Chondrocyte (in vitro differentiated cells): ENCODE data around the gene DNAJC1. TPM values are rescaled to one million over a fixed set of nuclear protein-coding genes. Genes with fewer than 3 reads are reported as not detected.

ENCODE experiments used
- DNase-seq: peaks from one replicate; pipeline ENCODE4 v3.0.0; 2021; ENCODE audit warnings: mixed read lengths, low spot score
- H3K27ac Mint-ChIP-seq: one replicate; pipeline ENCODE4 v1.8.0; 2021; ENCODE audit warnings: mild to moderate bottlenecking, moderate library complexity, mixed read lengths; ENCODE audit not compliant: unreplicated experiment
- H3K27me3 Mint-ChIP-seq: 2 replicates; pipeline ENCODE4 v1.8.0; 2021; ENCODE audit warnings: low read depth, mixed read lengths
- H3K36me3 Mint-ChIP-seq: 2 replicates; pipeline ENCODE4 v1.8.0; 2021; ENCODE audit warnings: low read depth, mixed read lengths
- H3K4me1 Mint-ChIP-seq: 2 replicates; pipeline ENCODE4 v1.8.0; 2021; ENCODE audit warnings: low read depth, mild to moderate bottlenecking, mixed read lengths
- H3K4me3 Mint-ChIP-seq: one replicate; pipeline ENCODE4 v1.8.0; 2021; ENCODE audit warnings: mild to moderate bottlenecking, moderate library complexity, mixed read lengths; ENCODE audit not compliant: unreplicated experiment
- H3K9me3 Mint-ChIP-seq: 2 replicates; pipeline ENCODE4 v1.8.0; 2021; ENCODE audit warnings: low read depth, mixed read lengths
- total RNA-seq: library from RNA; stranded (reverse); gene quantifications from 3 replicates; pipeline ENCODE4 v1.2.1, GENCODE V29; 2021
- TF ChIP-seq, protein P1 (sequence below): fragments of 200-600 bp; sonication (generic); IDR thresholded peaks from 2 replicates; pipeline ENCODE4 v1.5.0; 2021; ENCODE audit warnings: antibody characterized with exemption, mild to moderate bottlenecking, moderate library complexity

Gene DNAJC1
- total RNA-seq, 1 donor from 2014 or later: 45.1 TPM

DNA sequence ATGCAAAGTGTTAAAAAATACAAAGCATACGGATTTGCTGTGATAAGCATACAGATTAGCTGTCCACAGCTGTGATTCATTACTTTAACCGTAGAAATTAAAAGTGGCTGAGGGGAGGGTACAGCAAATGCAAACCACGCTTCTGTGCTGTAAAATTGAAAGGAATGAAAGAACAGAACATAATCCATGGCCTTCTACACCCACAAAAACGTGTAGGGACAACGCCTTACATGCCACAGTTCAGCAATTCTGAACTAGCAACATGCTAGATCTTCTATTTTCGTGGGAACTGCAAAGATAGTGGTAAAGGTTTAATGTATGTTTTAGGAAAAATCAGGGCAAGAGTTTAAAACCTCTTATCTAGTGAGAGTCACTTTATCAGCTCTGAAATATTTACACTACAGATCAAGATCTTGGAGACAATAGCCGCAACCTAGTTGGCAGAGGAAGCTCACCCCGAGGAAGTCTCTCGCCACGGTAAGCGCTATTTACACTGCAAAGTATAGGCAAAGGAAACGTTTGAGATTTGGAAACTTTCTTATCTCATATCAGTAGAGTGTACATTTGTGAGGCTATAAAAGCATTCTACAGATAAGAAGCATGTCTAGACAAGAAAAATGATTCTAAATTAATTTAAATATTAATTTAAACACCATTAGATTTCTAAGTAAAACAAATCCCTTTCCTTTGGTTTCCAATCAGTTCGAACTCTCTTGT lies 275.9 kb downstream of the DNAJC1 start:
- H3K36me3 Mint-ChIP-seq: peaks cover 4% of the 10 kb centered on the region
- TF ChIP-seq, protein P1, sequence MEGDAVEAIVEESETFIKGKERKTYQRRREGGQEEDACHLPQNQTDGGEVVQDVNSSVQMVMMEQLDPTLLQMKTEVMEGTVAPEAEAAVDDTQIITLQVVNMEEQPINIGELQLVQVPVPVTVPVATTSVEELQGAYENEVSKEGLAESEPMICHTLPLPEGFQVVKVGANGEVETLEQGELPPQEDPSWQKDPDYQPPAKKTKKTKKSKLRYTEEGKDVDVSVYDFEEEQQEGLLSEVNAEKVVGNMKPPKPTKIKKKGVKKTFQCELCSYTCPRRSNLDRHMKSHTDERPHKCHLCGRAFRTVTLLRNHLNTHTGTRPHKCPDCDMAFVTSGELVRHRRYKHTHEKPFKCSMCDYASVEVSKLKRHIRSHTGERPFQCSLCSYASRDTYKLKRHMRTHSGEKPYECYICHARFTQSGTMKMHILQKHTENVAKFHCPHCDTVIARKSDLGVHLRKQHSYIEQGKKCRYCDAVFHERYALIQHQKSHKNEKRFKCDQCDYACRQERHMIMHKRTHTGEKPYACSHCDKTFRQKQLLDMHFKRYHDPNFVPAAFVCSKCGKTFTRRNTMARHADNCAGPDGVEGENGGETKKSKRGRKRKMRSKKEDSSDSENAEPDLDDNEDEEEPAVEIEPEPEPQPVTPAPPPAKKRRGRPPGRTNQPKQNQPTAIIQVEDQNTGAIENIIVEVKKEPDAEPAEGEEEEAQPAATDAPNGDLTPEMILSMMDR: no peak
- peak overlapping the region; percentile 55 for H3K27ac Mint-ChIP-seq
- H3K4me1 Mint-ChIP-seq: peaks cover 47% of the 10 kb centered on the region
- H3K27me3 Mint-ChIP-seq: no peaks in the 10 kb centered on the region
- H3K4me3 Mint-ChIP-seq: no peak overlapping the region
- no peaks in the 10 kb centered on the region for H3K9me3 Mint-ChIP-seq
- DNase-seq: no peak

DNA sequence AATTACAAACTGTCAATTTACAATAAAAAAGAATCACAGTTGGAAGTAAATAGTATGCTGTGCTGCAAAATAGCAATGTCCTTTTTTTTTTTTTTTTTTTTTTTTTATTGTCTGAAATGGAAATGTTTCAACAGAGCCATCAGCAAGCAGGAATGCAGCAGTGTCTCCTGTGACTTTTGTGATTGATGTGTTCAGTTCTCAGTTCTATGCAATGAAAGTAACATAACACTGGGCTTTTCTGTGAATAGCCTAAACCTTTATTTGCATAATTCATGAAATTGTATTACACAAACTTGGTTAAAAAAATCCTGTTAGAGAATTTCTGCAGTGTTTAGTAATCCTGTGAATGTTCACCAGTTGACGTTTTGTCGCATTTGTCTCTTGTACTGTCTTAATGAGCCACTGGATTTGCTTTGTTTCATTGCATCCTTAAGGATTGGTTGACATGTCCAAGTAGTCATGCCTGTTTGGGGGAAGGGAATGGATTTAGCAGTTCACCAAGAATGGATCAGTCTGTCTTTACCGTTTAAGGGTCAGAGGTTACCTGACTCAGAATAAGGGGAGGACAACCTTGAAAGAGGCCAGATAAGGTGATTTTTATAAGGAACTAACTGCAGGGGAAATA lies 276.8 kb downstream of the DNAJC1 start:
- Mint-ChIP-seq H3K27me3 (no peaks in the 10 kb centered on the region), H3K9me3 (no peaks in the 10 kb centered on the region), H3K4me1 (peaks cover 38% of the 10 kb centered on the region), H3K4me3 (no peak overlapping the region), H3K36me3 (peaks cover 3% of the 10 kb centered on the region), H3K27ac (peak overlapping the region; percentile 3)
- TF ChIP-seq, protein P1: no peak
- no peak for DNase-seq

DNA sequence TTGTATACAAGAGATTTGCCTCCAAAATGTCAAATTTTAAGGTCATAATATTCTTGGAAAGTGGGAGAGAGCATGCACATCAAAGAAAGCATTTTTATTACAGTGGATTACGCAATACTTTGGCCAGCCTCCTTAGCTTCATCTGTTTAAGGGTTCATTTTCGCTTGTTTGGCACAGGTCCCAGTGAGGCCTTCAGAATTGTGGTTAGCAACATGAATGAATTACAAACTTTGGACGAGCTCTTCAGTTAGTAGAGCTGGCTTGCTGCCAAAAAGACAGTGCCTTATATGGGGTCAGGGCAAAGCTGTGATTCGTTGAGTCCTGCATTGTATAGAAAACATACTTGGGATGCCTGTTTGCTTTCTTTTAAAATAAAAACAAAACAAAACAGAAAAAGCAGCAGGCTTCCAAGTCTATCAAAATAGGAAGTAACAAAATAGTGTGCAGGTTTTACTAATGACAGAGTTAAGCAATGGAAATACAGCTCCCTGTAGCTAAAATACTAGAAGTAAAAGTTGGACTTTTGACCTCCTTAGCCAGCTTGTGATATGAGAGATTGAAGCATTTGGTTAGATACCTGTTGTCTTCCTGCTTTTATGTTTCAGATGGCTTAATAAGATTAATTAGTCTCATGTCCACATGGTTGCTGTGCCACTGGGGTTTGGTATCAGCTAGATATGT lies 278.7 kb downstream of the DNAJC1 start:
- Mint-ChIP-seq H3K27me3 (no peaks in the 10 kb centered on the region), H3K27ac (peak overlapping the region; percentile 87), H3K9me3 (no peaks in the 10 kb centered on the region), H3K36me3 (peaks cover 3% of the 10 kb centered on the region), H3K4me1 (peaks cover 46% of the 10 kb centered on the region), H3K4me3 (no peak overlapping the region)
- no peak for DNase-seq
- TF ChIP-seq, protein P1: no peak

DNA sequence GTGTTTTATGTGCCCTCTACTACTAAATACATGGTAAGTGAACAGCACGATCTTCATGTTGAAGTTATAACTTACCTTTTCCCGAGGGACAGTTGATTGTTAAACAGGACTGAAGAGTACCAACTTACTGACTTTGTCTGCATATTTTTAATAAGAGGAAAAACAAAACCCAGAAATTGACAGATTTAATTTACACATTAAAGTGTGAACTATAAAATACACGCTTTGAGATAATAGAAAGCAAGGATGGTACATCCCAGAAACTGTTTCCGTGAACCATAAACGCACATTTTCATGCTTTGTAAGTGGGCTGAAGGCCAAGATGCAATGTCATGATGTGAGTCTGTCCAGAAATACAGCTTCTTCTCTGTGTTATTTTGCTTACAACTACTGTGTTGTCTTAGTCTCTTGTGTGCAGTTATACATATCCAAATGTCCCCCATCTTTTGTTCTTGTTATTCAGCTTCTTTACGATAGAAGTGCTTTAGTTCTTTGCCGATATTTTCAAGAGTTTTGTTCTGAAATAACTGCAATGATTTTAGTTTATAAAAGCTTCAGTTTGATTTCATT lies 279.4 kb downstream of the DNAJC1 start:
- H3K36me3 Mint-ChIP-seq: peaks cover 3% of the 10 kb centered on the region
- no peaks in the 10 kb centered on the region for H3K9me3 Mint-ChIP-seq
- no peak for DNase-seq
- H3K4me1 Mint-ChIP-seq: peaks cover 42% of the 10 kb centered on the region
- H3K4me3 Mint-ChIP-seq: no peak overlapping the region
- no peaks in the 10 kb centered on the region for H3K27me3 Mint-ChIP-seq
- TF ChIP-seq, protein P1: no peak
- H3K27ac Mint-ChIP-seq: peak overlapping the region; percentile 87

DNA sequence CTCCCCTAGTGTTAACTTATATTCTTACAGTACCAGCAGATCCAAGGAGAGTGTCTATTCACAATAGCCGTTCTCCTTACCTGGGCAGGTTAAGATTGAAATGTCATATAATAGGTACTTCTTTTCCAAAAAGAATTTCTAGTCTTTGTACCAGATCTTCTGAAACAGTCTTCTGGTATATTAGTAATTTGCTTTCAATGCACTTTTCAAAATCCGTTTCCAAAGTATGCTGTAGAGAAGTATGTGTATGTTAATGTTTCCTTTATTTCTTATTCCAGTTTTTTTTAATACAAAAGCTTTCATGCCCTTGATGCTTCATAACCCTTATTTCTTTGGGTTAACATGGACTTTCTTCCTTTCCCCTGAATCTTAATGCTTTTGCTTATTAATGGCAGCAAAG lies 281.3 kb downstream of the DNAJC1 start:
- TF ChIP-seq, protein P1: no peak
- no peak overlapping the region for H3K27ac Mint-ChIP-seq
- no peak for DNase-seq
- peaks cover 8% of the 10 kb centered on the region for H3K36me3 Mint-ChIP-seq
- H3K9me3 Mint-ChIP-seq: no peaks in the 10 kb centered on the region
- H3K4me3 Mint-ChIP-seq: no peak overlapping the region
- peaks cover 34% of the 10 kb centered on the region for H3K4me1 Mint-ChIP-seq
- no peaks in the 10 kb centered on the region for H3K27me3 Mint-ChIP-seq
